ENCODE results near the gene CLIP2. TPM values are rescaled to one million over a fixed set of nuclear protein-coding genes. Genes with fewer than 3 reads are reported as not detected.
"Not testable (repeated sequence)": the region's sequence is repeated elsewhere in the genome, so short reads cannot be mapped to it uniquely, and the experiment has no call there.

Gene CLIP2
- total RNA-seq, 4 donors from 2014 or later, result 25.5 to 44.3 (median 37.1) TPM

DNA sequence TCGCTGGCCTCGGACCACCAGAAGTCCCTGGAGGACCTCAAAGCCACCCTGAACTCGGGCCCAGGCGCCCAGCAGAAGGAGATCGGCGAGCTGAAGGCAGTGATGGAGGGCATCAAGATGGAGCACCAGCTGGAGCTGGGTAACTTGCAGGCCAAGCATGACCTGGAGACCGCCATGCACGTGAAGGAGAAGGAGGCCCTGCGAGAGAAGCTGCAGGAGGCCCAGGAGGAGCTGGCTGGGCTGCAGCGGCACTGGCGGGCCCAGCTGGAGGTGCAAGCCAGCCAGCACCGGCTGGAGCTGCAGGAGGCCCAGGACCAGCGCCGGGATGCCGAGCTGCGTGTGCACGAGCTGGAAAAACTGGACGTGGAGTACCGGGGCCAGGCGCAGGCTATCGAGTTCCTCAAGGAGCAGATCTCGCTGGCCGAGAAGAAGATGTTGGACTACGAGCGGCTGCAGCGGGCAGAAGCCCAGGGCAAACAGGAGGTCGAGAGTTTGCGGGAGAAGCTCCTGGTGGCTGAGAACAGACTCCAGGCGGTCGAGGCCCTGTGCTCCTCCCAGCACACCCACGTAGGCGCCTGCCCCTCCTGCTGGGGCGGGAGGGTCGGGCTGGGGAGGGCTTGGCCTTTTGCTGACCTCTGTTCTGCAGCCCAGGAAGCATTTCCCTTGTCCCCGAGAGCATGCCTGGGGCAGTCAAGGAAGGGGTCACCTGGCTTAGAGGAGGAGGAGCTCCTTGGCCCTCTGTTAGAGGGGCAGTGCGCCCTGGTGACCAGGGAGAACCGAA, 87.2 kb downstream of the CLIP2 start:
- WGBS, result 90% methylated on average over 28 of the region's 37 CpGs
- intact Hi-C loops (cut with DNase I), result no loop called here
- no peak for DNase-seq (ENCODE audit: extremely low spot score)

DNA sequence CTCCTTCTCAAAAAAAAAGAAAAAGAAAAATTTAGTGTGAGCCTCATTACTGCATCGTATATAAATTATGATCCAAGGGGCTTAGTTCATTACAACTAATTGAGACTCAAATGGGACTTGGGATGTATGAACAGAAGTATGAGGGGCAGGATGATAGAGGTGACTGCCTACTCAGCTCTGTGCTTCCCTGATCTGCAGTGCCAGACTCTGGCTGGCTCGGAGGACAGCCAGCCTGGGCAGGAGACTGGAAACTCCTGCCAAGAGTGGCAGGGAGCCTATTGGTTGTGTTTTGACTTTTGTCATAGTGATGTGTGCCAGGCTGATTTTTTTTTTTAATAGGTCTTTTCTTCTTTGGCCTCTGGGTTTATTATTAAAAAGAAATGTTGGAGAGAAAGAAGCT, 90.7 kb downstream of the CLIP2 start:
- no peaks in the 10 kb centered on the region for H3K27me3 ChIP-seq
- WGBS, result 55% methylated on average over 2 of the region's 2 CpGs
- peaks cover 4 to 14% (median 11%) of the 10 kb centered on the region in 4 donors for H3K4me1 ChIP-seq
- DNase-seq (ENCODE audit: extremely low spot score), result no peak
- H3K4me3 ChIP-seq, result no peak overlapping the region
- no peaks in the 10 kb centered on the region for H3K9me3 ChIP-seq
- peaks cover 15 to 27% (median 19%) of the 10 kb centered on the region in 4 donors for H3K36me3 ChIP-seq
- peak overlapping the region in 2 of 4 donors; percentile 28 to 41 for H3K27ac ChIP-seq (replicated peaks in 1 of 4)
- TF ChIP-seq POLR2AphosphoS5 (IDR thresholded peaks at IDR 0.05) (no peak), EP300 (IDR thresholded peaks at IDR 0.05) (no peak), POLR2A (IDR thresholded peaks at IDR 0.05; ENCODE audit: low read depth) (no peak)
- TF ChIP-seq, protein P1, sequence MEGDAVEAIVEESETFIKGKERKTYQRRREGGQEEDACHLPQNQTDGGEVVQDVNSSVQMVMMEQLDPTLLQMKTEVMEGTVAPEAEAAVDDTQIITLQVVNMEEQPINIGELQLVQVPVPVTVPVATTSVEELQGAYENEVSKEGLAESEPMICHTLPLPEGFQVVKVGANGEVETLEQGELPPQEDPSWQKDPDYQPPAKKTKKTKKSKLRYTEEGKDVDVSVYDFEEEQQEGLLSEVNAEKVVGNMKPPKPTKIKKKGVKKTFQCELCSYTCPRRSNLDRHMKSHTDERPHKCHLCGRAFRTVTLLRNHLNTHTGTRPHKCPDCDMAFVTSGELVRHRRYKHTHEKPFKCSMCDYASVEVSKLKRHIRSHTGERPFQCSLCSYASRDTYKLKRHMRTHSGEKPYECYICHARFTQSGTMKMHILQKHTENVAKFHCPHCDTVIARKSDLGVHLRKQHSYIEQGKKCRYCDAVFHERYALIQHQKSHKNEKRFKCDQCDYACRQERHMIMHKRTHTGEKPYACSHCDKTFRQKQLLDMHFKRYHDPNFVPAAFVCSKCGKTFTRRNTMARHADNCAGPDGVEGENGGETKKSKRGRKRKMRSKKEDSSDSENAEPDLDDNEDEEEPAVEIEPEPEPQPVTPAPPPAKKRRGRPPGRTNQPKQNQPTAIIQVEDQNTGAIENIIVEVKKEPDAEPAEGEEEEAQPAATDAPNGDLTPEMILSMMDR (IDR thresholded peaks at IDR 0.05), result no peak
- intact Hi-C loops (cut with DNase I), result no loop called here

More for the DNA sequence above, 87.2 kb downstream of the CLIP2 start:
- H3K4me1 ChIP-seq, result peaks cover 6 to 40% (median 34%) of the 10 kb centered on the region in 4 donors
- no peaks in the 10 kb centered on the region for H3K9me3 ChIP-seq
- H3K4me3 ChIP-seq, result no peak overlapping the region
- H3K27ac ChIP-seq (replicated peaks in 1 of 4), result no peak overlapping the region
- TF ChIP-seq EP300 (IDR thresholded peaks at IDR 0.05), result no peak
- TF ChIP-seq POLR2A (IDR thresholded peaks at IDR 0.05; ENCODE audit: low read depth), result no peak
- TF ChIP-seq POLR2AphosphoS5 (IDR thresholded peaks at IDR 0.05), result no peak
- TF ChIP-seq, protein P1 (IDR thresholded peaks at IDR 0.05), result no peak
- H3K27me3 ChIP-seq, result no peaks in the 10 kb centered on the region
- peaks cover 15 to 27% (median 19%) of the 10 kb centered on the region in 4 donors for H3K36me3 ChIP-seq

DNA sequence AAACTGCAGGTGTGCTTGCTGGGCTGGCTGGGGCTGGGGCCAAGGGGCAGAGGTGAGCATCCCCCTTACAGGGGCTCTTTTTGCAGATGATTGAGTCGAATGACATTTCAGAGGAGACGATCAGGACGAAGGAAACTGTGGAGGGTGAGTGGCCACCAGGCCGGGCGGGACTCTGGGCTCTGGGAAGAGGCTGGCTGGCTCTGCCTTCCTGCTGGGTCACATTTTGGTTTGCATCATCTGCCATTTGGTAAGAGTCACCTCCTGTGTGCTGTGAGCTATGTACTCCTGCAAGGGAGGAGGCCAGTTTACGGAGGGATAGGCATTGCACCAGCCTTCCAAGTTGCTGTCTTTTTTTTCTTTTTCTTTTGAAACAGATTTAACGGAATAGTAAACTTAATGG, 91.5 kb downstream of the CLIP2 start:
- H3K27ac ChIP-seq (replicated peaks in 1 of 4), result peak overlapping the region in 3 of 4 donors; percentile 28 to 49 (median 41)
- intact Hi-C loops (cut with DNase I), result no loop called here

GRCh38 chr7:74384086-74384485, 94.9 kb downstream of the CLIP2 start:
- DNase-seq (ENCODE audit: extremely low spot score); H3K27ac ChIP-seq (replicated peaks in 1 of 4); H3K9me3 ChIP-seq; intact Hi-C loops (cut with DNase I); H3K27me3 ChIP-seq; H3K4me3 ChIP-seq: not testable (repeated sequence)
- Histone ChIP-seq H3K4me1 (peaks cover 4 to 14% (median 11%) of the 10 kb centered on the region in 4 donors), H3K36me3 (peaks cover 13 to 31% (median 29%) of the 10 kb centered on the region in 4 donors)
- 91% methylated on average over 4 of the region's 4 CpGs for WGBS

More for the DNA sequence above, 91.5 kb downstream of the CLIP2 start:
- Histone ChIP-seq H3K9me3 (no peaks in the 10 kb centered on the region), H3K4me3 (no peak overlapping the region), H3K36me3 (peaks cover 14 to 25% (median 18%) of the 10 kb centered on the region in 4 donors), H3K27me3 (no peaks in the 10 kb centered on the region), H3K4me1 (peaks cover 4 to 14% (median 11%) of the 10 kb centered on the region in 4 donors)
- TF ChIP-seq POLR2A (IDR thresholded peaks at IDR 0.05; ENCODE audit: low read depth) (no peak), POLR2AphosphoS5 (IDR thresholded peaks at IDR 0.05) (no peak), EP300 (IDR thresholded peaks at IDR 0.05) (no peak)
- TF ChIP-seq, protein P1 (IDR thresholded peaks at IDR 0.05), result no peak
- 71% methylated on average over 7 of the region's 7 CpGs for WGBS
- no peak for DNase-seq (ENCODE audit: extremely low spot score)

DNA sequence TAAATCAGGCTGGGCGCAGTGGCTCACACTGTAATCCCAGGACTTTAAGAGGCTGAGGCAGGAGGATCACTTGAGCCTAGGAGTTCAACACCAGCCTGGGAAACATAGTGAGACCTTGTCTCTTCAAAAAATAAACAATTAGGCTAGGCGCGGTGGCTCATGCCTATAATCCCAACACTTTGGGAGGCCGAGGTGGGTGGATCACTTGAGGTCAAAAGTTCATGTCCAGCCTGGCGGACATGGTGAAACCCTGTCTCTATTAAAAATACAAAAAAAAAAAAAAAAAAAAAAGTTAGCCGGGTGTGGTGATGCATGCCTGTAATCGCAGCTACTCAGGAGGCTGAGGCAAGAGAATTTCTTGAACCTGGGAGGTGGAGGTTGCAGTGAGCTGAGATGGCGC, 95.6 kb downstream of the CLIP2 start:
- peaks cover 13 to 37% (median 36%) of the 10 kb centered on the region in 4 donors for H3K36me3 ChIP-seq

More for the DNA sequence above, 95.6 kb downstream of the CLIP2 start:
- H3K4me3 ChIP-seq; H3K9me3 ChIP-seq; H3K27me3 ChIP-seq; H3K27ac ChIP-seq (replicated peaks in 1 of 4); intact Hi-C loops (cut with DNase I); DNase-seq (ENCODE audit: extremely low spot score): not testable (repeated sequence)
- peaks cover 4 to 10% (median 9%) of the 10 kb centered on the region in 4 donors for H3K4me1 ChIP-seq
- 86% methylated on average over 8 of the region's 8 CpGs for WGBS

Data from esophagus muscularis mucosa (tissue), 4 donors.